ENCODE data around the gene PPP1R1B. TPM values are rescaled to one million over a fixed set of nuclear protein-coding genes. Genes with fewer than 3 reads are reported as not detected.

The PPP1R1B gene
- total RNA-seq, 2 experiments from 2014 or later: not detected

- ChIA-PET POLR2A (no interaction called here), CTCF (interaction anchor here (0.5 to 7.4 kb wide), 5 partner anchors 11 to 305 kb away, joined by 3 to 80 read pairs (median 4); no protein-coding TSS in a partner anchor)
Observed at GRCh38 chr17:39625198-39625785, 1.5 kb upstream of the PPP1R1B start.

GRCh38 chr17:39627047-39627711, 427 bp downstream of the PPP1R1B start:
- CTCF ChIA-PET: interaction anchor here (0.6 to 2.0 kb wide), 3 partner anchors 21 to 108 kb away, joined by 3 to 9 read pairs (median 6); no protein-coding TSS in a partner anchor
- POLR2A ChIA-PET: interaction anchor here (1.0 kb wide), 1 partner anchor 354 kb away, joined by 3 read pairs; no protein-coding TSS in a partner anchor

GRCh38 chr17:39627712-39628516, 1.2 kb downstream of the PPP1R1B start:
- POLR2A ChIA-PET: interaction anchor here (0.5 to 1.0 kb wide), 2 partner anchors 186 to 353 kb away, joined by 3 read pairs; no protein-coding TSS in a partner anchor
- CTCF ChIA-PET: interaction anchor here (0.6 to 2.0 kb wide), 6 partner anchors 11 to 107 kb away, joined by 3 to 9 read pairs (median 4); no protein-coding TSS in a partner anchor

- CTCF ChIA-PET: interaction anchor here (0.9 to 2.0 kb wide), 3 partner anchors 10 to 81 kb away, joined by 3 to 9 read pairs (median 4); no protein-coding TSS in a partner anchor
- POLR2A ChIA-PET: interaction anchor here (0.5 to 0.7 kb wide), 2 partner anchors 185 to 293 kb away, joined by 3 read pairs; no protein-coding TSS in a partner anchor
Observed at GRCh38 chr17:39628655-39629493, 2.1 kb downstream of the PPP1R1B start.

- ChIA-PET POLR2A (no interaction called here), CTCF (interaction anchor here (0.6 kb wide), 1 partner anchor 8 kb away, joined by 3 read pairs; no protein-coding TSS in a partner anchor)
Observed at GRCh38 chr17:39629494-39629880, 2.7 kb downstream of the PPP1R1B start.

DNA sequence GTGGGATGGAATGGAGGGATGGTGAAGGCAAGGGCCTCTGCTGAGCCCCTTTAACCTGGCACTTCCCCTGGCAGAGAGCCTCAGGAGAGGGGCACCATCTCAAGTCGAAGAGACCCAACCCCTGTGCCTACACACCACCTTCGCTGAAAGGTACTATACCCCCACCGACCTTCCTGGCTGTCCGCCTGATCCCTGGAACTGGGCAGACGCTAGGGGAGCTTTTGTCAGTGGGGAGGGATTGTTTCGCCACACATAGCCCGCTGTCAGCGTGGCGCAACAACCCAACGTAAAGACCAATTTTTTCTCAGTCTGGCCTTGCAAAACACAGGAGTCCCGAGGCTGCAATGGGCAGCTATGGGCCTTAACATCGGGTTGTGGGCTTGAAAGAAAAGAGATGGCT, 3.1 kb downstream of the PPP1R1B start:
- CTCF ChIA-PET: interaction anchor here (0.6 to 3.9 kb wide), 2 partner anchors 8 kb away, joined by 3 to 50 read pairs; no protein-coding TSS in a partner anchor
- POLR2A ChIA-PET: no interaction called here

DNA sequence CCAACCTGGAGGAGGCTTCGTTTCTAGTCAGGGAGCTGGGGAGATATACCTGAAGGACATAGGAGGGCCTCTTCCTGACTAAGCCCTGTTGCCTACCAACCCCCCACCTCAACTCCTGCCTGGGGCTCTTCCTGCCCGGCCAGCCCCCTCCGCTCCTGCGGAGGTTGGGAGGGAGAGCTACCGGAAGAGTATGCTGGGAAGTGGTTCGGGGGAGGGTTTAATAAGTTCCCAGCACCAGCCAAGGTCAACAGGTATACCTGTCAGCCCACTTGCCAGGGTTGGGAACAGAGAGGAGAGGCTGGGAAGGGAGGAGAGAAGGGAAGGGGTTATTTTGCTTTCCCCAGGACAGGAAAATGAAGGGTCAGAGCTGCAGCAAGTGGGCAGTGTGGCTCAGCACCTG, 4.7 kb downstream of the PPP1R1B start:
- ChIA-PET CTCF (interaction anchor here (0.8 to 3.9 kb wide), 4 partner anchors 9 to 99 kb away, joined by 3 to 50 read pairs (median 3); no protein-coding TSS in a partner anchor), POLR2A (no interaction called here)

GRCh38 chr17:39632153-39632941, 5.6 kb downstream of the PPP1R1B start:
- ChIA-PET CTCF (interaction anchor here (0.6 to 3.9 kb wide), 3 partner anchors 10 to 411 kb away, joined by 3 to 50 read pairs (median 19); no protein-coding TSS in a partner anchor), POLR2A (no interaction called here)

DNA sequence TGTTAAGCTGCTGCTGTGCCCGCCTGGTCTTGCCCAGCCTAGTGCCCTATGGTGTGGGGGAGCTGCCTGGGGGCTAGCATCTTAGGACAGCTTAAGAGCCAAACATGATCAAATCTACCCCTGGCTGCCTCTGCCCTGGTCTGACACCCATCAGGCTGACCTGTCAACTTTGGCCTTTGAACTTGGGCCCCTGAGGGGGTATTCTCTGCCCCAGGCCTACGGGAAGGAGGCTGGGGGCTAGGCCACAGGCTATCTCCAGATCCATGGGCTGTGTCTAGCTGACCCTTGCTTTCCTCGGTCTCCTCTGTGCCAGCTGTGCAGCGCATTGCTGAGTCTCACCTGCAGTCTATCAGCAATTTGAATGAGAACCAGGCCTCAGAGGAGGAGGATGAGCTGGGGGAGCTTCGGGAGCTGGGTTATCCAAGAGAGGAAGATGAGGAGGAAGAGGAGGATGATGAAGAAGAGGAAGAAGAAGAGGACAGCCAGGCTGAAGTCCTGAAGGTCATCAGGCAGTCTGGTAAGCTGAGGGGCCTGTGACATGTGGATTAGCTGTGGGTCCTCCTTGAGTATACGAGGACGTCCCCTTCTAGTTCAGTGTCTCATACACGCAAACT, 6.9 kb downstream of the PPP1R1B start:
- CTCF ChIA-PET: interaction anchor here (0.8 to 3.9 kb wide), 8 partner anchors 11 to 122 kb away, joined by 3 to 50 read pairs (median 5); no protein-coding TSS in a partner anchor
- POLR2A ChIA-PET: no interaction called here

GRCh38 chr17:39634384-39634871, 7.7 kb downstream of the PPP1R1B start:
- CTCF ChIA-PET: interaction anchor here (0.7 to 3.7 kb wide), 13 partner anchors 11 to 231 kb away, joined by 3 to 19 read pairs (median 4); no protein-coding TSS in a partner anchor
- POLR2A ChIA-PET: interaction anchor here (0.8 kb wide), 1 partner anchor 848 kb away, joined by 4 read pairs; no protein-coding TSS in a partner anchor

- ChIA-PET POLR2A (interaction anchor here (0.7 kb wide), 1 partner anchor 17 kb away, joined by 3 read pairs; no protein-coding TSS in a partner anchor), CTCF (interaction anchor here (1.0 to 3.7 kb wide), 6 partner anchors 12 to 19 kb away, joined by 3 to 19 read pairs (median 11); no protein-coding TSS in a partner anchor)
Observed at GRCh38 chr17:39635614-39636176, 8.9 kb downstream of the PPP1R1B start.

DNA sequence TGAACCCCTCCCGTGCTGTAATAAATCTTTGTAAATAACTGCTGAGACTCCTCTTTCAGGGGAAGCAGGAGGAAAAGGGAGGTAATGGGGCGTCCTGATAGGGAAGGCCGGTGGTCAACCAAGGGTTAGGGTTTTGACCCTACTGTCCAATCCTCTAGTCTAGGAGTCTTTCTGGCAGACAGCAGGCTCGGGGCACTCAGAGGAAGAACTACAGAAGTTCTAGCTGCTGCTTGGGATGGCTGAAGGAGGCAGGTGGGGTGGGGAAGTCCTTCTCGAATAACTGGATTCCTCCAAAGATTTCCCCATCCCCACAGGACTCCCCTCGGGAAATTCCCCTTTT, 9.8 kb downstream of the PPP1R1B start:
- CTCF ChIA-PET: interaction anchor here (1.2 to 2.8 kb wide), 2 partner anchors 13 to 17 kb away, joined by 3 to 16 read pairs; no protein-coding TSS in a partner anchor
- POLR2A ChIA-PET: no interaction called here

GRCh38 chr17:39636927-39637736, 10.4 kb downstream of the PPP1R1B start, which contains the start of gene STARD3:
STARD3 (plus strand) TSS chr17:39637144; CDS start chr17:39653532, 16,388 bp downstream.
- CTCF ChIA-PET: interaction anchor here (0.9 to 3.7 kb wide), 6 partner anchors 13 to 20 kb away, joined by 3 to 16 read pairs (median 8); no protein-coding TSS in a partner anchor
- POLR2A ChIA-PET: interaction anchor here (0.9 kb wide), 1 partner anchor 51 kb away, joined by 5 read pairs; the partner anchor contains the start of gene PGAP3

DNA sequence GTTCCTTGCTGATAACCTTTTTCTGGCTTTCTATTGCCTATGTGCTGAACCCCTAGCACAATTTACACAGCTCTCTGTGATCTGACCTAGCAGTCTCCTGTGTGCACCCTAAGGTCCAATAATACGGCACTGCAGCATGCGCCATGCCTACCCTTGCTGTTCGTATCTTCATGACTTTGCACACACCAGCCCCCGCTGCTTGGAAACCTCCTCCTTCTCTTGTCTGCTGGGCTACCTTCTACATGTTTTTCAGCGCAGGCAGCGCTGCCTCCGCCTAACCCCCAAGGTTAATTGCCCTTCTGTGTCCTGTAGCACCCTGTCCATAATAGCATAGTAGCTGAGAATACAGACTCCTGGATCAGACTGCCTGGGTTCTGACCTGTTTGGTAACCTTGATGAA, 11.6 kb downstream of the PPP1R1B start:
- CTCF ChIA-PET: interaction anchor here (0.9 to 3.7 kb wide), 6 partner anchors 10 to 19 kb away, joined by 4 to 16 read pairs (median 8); no protein-coding TSS in a partner anchor
- POLR2A ChIA-PET: interaction anchor here (0.5 to 0.9 kb wide), 2 partner anchors 49 to 136 kb away, joined by 4 to 5 read pairs; partner anchors contain the start of gene PGAP3

- CTCF ChIA-PET: interaction anchor here (1.2 to 3.7 kb wide), 3 partner anchors 10 to 17 kb away, joined by 4 to 16 read pairs (median 14); no protein-coding TSS in a partner anchor
- POLR2A ChIA-PET: no interaction called here
Observed at GRCh38 chr17:39639043-39639442, 12.3 kb downstream of the PPP1R1B start.

Measured in activated CD8-positive, alpha-beta memory T cell treated with anti-CD3 and anti-CD28 coated beads for 36 hours (primary cell).